ENCODE data around the gene ANKS1B.

The ANKS1B gene

GRCh38 chr12:98912401-98912974, 1072.2 kb downstream of the ANKS1B start:
- no peak for DNase-seq

DNA sequence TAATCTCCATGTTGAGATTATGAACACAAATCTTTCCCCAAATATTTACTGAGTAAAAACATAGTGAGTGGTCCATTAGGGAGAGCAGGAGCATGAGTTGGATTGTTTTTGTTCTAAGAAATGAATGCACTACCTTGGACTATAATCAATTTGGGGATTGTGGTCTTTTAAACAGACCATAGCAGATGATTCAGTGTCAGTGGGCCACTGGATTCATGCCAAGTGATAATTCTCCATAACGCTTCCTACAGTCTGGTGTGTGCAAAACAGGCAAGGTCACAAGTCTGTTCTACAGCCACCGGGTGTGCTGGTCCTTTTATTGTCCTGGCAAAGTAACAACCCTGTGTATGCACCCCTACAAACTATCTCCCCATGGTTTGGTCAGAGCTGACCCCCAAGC, 1073.3 kb downstream of the ANKS1B start:
- no peak for DNase-seq

DNA sequence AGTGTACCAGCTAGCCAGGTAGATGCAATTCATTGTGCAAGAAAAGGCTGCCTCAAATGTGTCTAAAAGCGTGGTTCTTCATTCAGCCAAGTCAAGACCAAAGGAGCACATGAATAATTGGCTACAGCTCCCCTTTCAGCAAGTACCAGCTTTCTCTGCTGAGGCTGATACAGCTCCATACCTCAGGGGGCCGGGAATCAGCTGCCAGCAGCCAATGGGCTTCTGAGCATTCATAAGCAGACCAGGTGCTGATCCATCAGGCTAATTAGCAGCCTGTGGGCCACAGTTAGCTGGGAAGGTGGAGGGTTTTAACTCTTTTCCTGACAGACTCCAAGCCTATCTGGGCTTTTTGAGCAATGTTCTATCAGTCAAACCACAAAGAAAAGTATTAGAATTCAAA, 1075.0 kb downstream of the ANKS1B start:
- no peak for DNase-seq

- DNase-seq = no peak
Measured at GRCh38 chr12:98908866-98909265, 1075.9 kb downstream of the ANKS1B start.

GRCh38 chr12:98903875-98904274, 1080.9 kb downstream of the ANKS1B start:
- DNase-seq = no peak

DNA sequence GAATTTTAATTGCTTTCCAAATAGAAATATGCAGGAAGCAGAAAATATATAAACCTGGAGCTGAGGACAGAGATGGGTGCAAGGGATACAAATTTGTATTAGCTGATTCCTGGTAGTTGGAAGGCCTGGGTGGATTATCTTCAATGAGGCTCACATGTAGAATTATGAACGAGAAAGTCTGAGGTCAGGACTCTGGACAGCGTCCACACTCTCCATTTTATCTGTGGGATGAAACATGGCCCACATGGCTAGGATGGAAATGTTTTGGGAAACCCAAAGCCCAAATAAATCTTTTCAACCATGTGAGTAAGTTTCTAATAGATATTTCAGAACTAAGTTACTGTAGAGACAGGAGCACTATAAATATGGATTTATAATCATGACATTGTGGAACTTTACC, 1083.5 kb downstream of the ANKS1B start:
- DNase-seq = no peak

GRCh38 chr12:98896938-98897337, 1087.8 kb downstream of the ANKS1B start:
- peak; percentile 5 for DNase-seq

- DNase-seq = no peak
Measured at GRCh38 chr12:98895086-98895651, 1089.6 kb downstream of the ANKS1B start.

GRCh38 chr12:98894412-98895085, 1090.2 kb downstream of the ANKS1B start:
- no peak for DNase-seq

DNA sequence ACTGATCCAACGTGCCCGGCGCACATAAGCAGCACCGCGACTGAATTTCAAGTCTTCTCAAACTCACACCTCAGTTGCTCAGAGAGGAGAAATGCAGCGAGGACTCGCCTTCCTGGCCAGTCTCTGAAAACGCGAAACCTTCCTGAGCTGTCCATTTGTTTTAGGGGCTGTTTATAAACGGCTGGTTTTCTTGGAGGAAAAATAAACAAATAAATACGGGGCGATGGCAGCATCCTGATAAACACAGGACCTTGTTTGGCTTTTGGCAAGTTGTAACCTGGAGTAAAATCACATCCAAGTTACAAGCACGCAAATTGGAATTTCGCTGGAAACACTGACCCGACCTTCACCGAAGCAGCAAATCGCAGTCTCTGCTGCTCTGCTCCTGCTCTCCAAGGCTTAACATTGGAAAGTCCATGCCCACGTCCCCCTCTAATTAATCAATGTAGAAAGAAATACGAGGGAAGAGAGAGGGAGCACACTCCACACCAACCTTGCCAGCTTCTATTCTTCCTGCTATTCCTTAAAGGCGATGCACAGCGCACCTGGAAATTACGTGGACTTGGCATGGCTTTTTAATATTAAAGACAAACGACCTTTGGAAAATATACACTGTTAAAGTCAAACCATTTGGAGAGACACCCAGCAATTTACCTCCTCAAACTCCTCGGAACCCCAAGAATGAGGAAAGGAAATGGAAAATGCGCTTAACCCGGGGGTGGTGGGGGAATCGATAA, 1090.9 kb downstream of the ANKS1B start:
- no peak for DNase-seq

- no peak for DNase-seq
Measured at GRCh38 chr12:98893126-98893674, 1091.5 kb downstream of the ANKS1B start.

DNA sequence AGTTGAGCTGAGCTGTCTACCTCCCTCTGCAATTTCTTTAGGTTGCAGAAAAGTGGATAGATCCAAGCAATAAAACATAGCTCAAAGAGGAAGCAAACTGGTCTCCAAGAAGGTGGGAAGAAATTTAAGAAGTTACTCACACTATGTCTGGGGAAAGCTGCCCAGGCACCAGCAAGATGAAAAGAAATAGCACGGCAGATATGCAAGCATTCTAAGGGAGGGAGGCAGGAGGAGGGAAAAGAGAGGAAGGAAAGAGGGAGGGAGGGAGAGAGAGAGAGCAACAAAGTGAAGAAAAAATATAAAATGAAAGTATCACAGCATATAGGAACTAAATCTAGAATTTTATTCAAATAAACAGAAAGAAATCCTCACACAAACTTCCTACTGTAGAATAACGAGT, 1099.0 kb downstream of the ANKS1B start:
- no peak for DNase-seq

- DNase-seq = no peak
Measured at GRCh38 chr12:98883231-98883630, 1101.5 kb downstream of the ANKS1B start.

- DNase-seq = no peak
Measured at GRCh38 chr12:98882526-98882925, 1102.2 kb downstream of the ANKS1B start.

DNA sequence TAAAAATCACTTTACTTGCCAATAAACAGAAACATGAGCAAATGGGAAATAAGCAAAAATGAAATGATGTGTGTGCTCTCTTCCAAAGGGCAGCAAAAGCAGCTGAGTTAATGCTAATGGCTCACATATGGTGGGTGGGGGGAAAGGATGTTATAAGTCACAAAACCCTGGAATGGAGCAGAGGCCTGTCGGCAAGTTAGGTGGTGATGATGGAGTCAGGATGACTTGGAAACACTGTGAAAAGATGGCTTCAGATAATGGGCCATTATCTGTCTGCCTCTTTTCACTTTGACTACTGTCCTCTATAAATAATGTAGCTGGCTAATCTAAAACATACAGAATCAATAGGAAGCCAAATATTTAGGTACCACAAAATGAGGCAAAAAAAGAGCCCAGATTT, 1111.0 kb downstream of the ANKS1B start:
- peak; percentile 1 for DNase-seq

DNA sequence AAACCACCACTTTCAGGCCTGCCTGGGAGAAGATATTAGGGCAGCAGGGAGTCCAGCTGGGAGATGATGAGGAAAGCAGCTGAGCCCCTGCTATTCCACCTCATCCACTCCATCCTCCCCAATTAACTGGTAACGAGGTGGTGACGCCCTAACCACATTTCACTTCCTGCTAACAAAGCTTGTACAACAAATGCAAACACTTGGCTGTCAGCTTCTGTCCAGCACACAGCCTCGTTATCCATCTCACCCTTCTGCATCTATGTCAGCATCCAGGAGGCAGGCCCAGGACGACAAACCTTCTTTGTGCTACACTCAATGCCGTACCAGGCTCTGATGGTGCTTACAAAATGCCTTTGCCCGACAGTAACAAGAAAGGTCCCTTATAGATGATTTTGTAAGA, 1114.2 kb downstream of the ANKS1B start:
- DNase-seq = no peak

- DNase-seq = no peak
Measured at GRCh38 chr12:98869886-98870503, 1114.7 kb downstream of the ANKS1B start.

DNA sequence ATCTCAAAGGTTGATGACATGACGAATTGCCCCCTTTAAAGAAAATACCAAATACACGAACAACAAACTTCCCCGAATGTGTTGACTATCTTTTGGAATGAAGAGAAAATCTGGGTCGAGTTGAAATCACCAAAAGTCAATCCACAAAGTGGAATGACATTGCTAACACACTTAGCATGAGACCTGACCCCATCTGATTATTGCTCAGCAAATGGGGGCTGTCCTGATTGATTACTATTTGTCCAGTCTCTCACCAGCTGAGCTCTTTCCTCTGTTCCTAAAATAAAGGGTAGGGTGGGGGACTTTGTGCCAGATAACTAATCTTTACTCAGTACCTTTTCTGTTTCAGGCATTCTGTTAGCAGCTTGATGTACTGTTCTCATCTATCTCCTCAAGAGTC, 1116.2 kb downstream of the ANKS1B start:
- no peak for DNase-seq

DNA sequence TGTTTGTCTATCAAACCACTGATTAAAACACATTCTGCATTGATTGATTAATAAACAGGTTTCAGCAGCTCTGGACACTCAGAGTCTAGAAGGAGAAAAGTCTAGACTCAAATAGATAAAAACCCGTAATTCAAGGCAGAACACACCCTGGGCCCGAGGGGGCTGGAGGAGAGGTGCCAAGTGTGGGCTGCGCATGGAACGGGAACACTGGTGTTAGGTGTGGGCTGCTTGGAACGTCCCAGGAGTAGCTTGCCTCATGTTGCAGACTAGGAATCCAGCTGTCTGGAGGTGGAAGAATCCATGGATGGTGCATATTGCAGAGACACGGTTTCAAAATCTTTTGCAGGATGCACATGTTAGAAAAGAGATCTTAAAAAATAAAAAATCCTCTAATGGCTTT, 1116.7 kb downstream of the ANKS1B start:
- no peak for DNase-seq

- no peak for DNase-seq
Measured at GRCh38 chr12:98864363-98864762, 1120.4 kb downstream of the ANKS1B start.

- DNase-seq = no peak
Measured at GRCh38 chr12:98863167-98863566, 1121.6 kb downstream of the ANKS1B start.

- no peak for DNase-seq
Measured at GRCh38 chr12:98861251-98861650, 1123.5 kb downstream of the ANKS1B start.
